Endothelial cell (in vitro differentiated cells): ENCODE data around the gene RALA. TPM values are rescaled to one million over a fixed set of nuclear protein-coding genes. Genes with fewer than 3 reads are reported as not detected.

Source experiments
- DNase-seq: peaks from one replicate; pipeline ENCODE4 v3.0.0; 2021; ENCODE audit warnings: low spot score
- H3K27ac Mint-ChIP-seq: one replicate; pipeline ENCODE4 v1.8.0; 2021; ENCODE audit warnings: mixed read lengths, inconsistent platforms; ENCODE audit not compliant: unreplicated experiment
- H3K27me3 Mint-ChIP-seq: one replicate; pipeline ENCODE4 v1.8.0; 2021; ENCODE audit warnings: mild to moderate bottlenecking, moderate library complexity, mixed read lengths, inconsistent platforms; ENCODE audit not compliant: unreplicated experiment
- H3K36me3 Mint-ChIP-seq: one replicate; pipeline ENCODE4 v1.8.0; 2021; ENCODE audit warnings: mild to moderate bottlenecking, low read depth, mixed read lengths, inconsistent platforms; ENCODE audit not compliant: unreplicated experiment
- H3K4me1 Mint-ChIP-seq: one replicate; pipeline ENCODE4 v1.8.0; 2021; ENCODE audit warnings: mild to moderate bottlenecking, mixed read lengths, inconsistent platforms; ENCODE audit not compliant: unreplicated experiment
- H3K4me3 Mint-ChIP-seq: one replicate; pipeline ENCODE4 v1.8.0; 2021; ENCODE audit warnings: mild to moderate bottlenecking, mixed read lengths, inconsistent platforms; ENCODE audit not compliant: unreplicated experiment
- H3K9me3 Mint-ChIP-seq: one replicate; pipeline ENCODE4 v1.8.0; 2021; ENCODE audit warnings: mixed read lengths, inconsistent platforms; ENCODE audit not compliant: unreplicated experiment
- total RNA-seq: library from RNA; stranded (reverse); fragmentation: NEBNext Ultra II Directional; extraction: Animal tissue kit (Norgen Biotek cat#: 25700); gene quantifications from one replicate; pipeline ENCODE4 v1.2.1, GENCODE V29; 2021; ENCODE audit not compliant: unreplicated experiment
- TF ChIP-seq, protein P1 (sequence below): fragments of 200-600 bp; sonication (generic); IDR thresholded peaks from one replicate; pipeline ENCODE4 v1.5.0; 2021; ENCODE audit warnings: antibody characterized with exemption; ENCODE audit not compliant: unreplicated experiment

Gene RALA
- total RNA-seq, 1 donor from 2014 or later: 202 TPM

- Mint-ChIP-seq H3K36me3 (peaks cover 28% of the 10 kb centered on the region), H3K9me3 (peaks cover 12% of the 10 kb centered on the region), H3K4me3 (no peak overlapping the region), H3K27me3 (peaks cover 8% of the 10 kb centered on the region), H3K27ac (no peak overlapping the region), H3K4me1 (peaks cover 9% of the 10 kb centered on the region)
- TF ChIP-seq, protein P1, sequence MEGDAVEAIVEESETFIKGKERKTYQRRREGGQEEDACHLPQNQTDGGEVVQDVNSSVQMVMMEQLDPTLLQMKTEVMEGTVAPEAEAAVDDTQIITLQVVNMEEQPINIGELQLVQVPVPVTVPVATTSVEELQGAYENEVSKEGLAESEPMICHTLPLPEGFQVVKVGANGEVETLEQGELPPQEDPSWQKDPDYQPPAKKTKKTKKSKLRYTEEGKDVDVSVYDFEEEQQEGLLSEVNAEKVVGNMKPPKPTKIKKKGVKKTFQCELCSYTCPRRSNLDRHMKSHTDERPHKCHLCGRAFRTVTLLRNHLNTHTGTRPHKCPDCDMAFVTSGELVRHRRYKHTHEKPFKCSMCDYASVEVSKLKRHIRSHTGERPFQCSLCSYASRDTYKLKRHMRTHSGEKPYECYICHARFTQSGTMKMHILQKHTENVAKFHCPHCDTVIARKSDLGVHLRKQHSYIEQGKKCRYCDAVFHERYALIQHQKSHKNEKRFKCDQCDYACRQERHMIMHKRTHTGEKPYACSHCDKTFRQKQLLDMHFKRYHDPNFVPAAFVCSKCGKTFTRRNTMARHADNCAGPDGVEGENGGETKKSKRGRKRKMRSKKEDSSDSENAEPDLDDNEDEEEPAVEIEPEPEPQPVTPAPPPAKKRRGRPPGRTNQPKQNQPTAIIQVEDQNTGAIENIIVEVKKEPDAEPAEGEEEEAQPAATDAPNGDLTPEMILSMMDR: no peak
- DNase-seq: no peak
Observed at GRCh38 chr7:39714447-39715091, 91.2 kb downstream of the RALA start.

GRCh38 chr7:39720586-39720985 lies 97.2 kb downstream of the RALA start:
- Mint-ChIP-seq H3K36me3 (peaks cover 12% of the 10 kb centered on the region), H3K4me3 (no peak overlapping the region), H3K27ac (no peak overlapping the region), H3K4me1 (no peaks in the 10 kb centered on the region), H3K27me3 (peaks cover under 1% of the 10 kb centered on the region), H3K9me3 (peaks cover 3% of the 10 kb centered on the region)
- TF ChIP-seq, protein P1: no peak
- DNase-seq: no peak

GRCh38 chr7:39721345-39721744 lies 98.0 kb downstream of the RALA start:
- H3K27me3 Mint-ChIP-seq: no peaks in the 10 kb centered on the region
- H3K27ac Mint-ChIP-seq: no peak overlapping the region
- TF ChIP-seq, protein P1: no peak
- no peak for DNase-seq
- no peaks in the 10 kb centered on the region for H3K9me3 Mint-ChIP-seq
- peaks cover 6% of the 10 kb centered on the region for H3K36me3 Mint-ChIP-seq
- no peak overlapping the region for H3K4me3 Mint-ChIP-seq
- H3K4me1 Mint-ChIP-seq: no peaks in the 10 kb centered on the region

GRCh38 chr7:39721919-39722597 lies 98.7 kb downstream of the RALA start:
- Mint-ChIP-seq H3K4me3 (no peak overlapping the region), H3K9me3 (no peaks in the 10 kb centered on the region), H3K4me1 (no peaks in the 10 kb centered on the region), H3K27me3 (no peaks in the 10 kb centered on the region), H3K27ac (no peak overlapping the region), H3K36me3 (no peaks in the 10 kb centered on the region)
- DNase-seq: no peak
- TF ChIP-seq, protein P1: no peak

DNA sequence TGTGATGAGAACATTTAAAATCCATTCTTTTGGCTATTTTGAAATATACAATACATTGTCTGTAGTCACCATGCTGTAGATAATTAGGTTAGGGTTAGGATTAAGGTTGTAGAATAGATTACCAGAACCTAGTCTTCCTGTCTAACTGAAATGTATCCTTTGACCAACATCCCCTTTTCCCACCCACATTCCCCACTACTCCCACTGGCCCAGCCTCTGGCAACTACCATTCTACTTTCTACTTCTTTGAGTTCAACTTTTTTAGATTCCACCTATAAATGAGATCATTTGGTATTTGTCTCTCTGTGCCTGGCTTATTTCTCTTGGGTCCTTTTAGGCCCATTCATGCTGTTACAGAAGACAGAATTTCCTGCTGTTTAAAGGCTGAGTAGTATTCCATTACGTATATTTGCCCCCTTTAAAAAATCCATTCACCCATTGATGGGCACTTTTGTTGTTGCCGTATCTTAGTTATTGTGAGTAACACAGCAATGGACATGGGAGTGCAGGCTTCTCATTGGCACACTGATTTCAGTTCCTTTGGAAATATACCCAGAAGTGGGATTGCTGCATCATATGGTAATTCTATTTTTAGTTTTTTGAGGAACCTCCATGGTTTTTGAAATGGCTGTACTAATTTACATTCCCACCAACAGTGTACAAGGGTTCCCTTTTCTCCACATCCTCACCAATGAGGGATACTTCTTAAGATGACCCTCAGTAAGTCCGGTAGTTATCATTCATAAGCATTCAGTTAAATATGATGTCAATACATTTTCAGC lies 104.0 kb downstream of the RALA start:
- no peak overlapping the region for H3K27ac Mint-ChIP-seq
- H3K27me3 Mint-ChIP-seq: no peaks in the 10 kb centered on the region
- no peaks in the 10 kb centered on the region for H3K36me3 Mint-ChIP-seq
- TF ChIP-seq, protein P1: no peak
- H3K9me3 Mint-ChIP-seq: no peaks in the 10 kb centered on the region
- H3K4me3 Mint-ChIP-seq: no peak overlapping the region
- DNase-seq: no peak
- H3K4me1 Mint-ChIP-seq: no peaks in the 10 kb centered on the region
